Right lobe of liver (tissue), 6 donors: ENCODE measurements around the gene SLC15A3. TPM values are rescaled to one million over a fixed set of nuclear protein-coding genes. Genes with fewer than 3 reads are reported as not detected.

ENCODE experiments used
- ATAC-seq, 4 donors: fragments of 200-7000 bp; cut with Tn5 transposase; one replicate each; pipeline ENCODE4 v1.9.1; 2020; ENCODE audit warnings: mild to moderate bottlenecking in 4 of 4, moderate library complexity in 4 of 4
- DNase-seq, 3 donors: peaks; one replicate each; pipeline ENCODE4 v3.0.0-alpha.2; 2020
- H3K27ac ChIP-seq, 3 donors: fragments of 200-600 bp; one replicate each; pipeline ENCODE4 v1.8.0; 2022
- H3K27me3 ChIP-seq, 2 donors: fragments of 200-600 bp; one replicate each; pipeline ENCODE4 v1.8.0; 2022
- H3K36me3 ChIP-seq, 4 donors: fragments of 200-600 bp; sonication (generic) in 1 of 4; one replicate each; pipeline versions ENCODE4 v1.5.1 to v1.8.0; 2017 to 2022; ENCODE audit warnings: control low read depth in 1 of 4
- H3K4me1 ChIP-seq, 4 donors: fragments of 200-600 bp; sonication (generic) in 1 of 4; one replicate each; pipeline versions ENCODE4 v1.5.1 to v1.8.0; 2017 to 2022; ENCODE audit warnings: control low read depth in 1 of 4
- H3K4me3 ChIP-seq, 3 donors: fragments of 200-600 bp; one replicate each; pipeline ENCODE4 v1.8.0; 2022
- H3K9me3 ChIP-seq, 4 donors: fragments of 200-600 bp; sonication (generic) in 1 of 4; one replicate each; pipeline versions ENCODE4 v1.5.1 to v1.8.0; 2017 to 2022; ENCODE audit warnings: control low read depth in 1 of 4
- CTCF ChIP-seq, 4 donors: fragments of 200-600 bp in 3 of 4; fragments of 450-650 bp in 1 of 4; IDR thresholded peaks; one replicate each; pipeline versions ENCODE4 v1.5.1 to v1.8.0; 2016 to 2022; ENCODE audit warnings: antibody characterized with exemption in 4 of 4, mild to moderate bottlenecking in 2 of 4
- POLR2A ChIP-seq: fragments of 450-650 bp; IDR thresholded peaks from one replicate; pipeline ENCODE4 v1.6.1; 2017; ENCODE audit warnings: antibody characterized with exemption, mild to moderate bottlenecking
- WGBS: methylation state at CpG from one replicate; pipeline ENCODE4 v1.1.6; 2018; ENCODE audit warnings: low coverage, low lambda C conversion rate; ENCODE audit not compliant: insufficient coverage; ENCODE audit errors: missing lambda C conversion rate; 5-methylcytosine and 5-hydroxymethylcytosine counted together
- intact Hi-C, 2 donors: fragments of 100-400 bp; cut with DNase I; formaldehyde crosslinking; loops; one replicate each; pipeline versions ENCODE4 v1.11.2 to v1.14.1; 2022
- total RNA-seq, 6 experiments: library from RNA; depleted of rRNA in 2 of 6; stranded (reverse); fragments of >200 nt in 2 of 6; fragmentation: NEBNext Ultra II Directional in 3 of 6; extraction: Animal tissue kit (Norgen Biotek cat#: 25700) in 3 of 6; gene quantifications; one replicate each; pipeline versions ENCODE4 v1.1.0 to v1.2.4, GENCODE V29; 2016 to 2023
- donor health status: DM: no; HTN: yes; CAD: no.
- donor health status: DM: no; HTN: no; CAD: no.
- donor health status: DM: no; HTN: no; CAD: no.
- donor health status: DM: no; HTN: yes; CAD: no.
- donor health status: DM: no; HTN: yes; CAD: no.

The SLC15A3 gene
- total RNA-seq, 6 experiments from 2014 or later: 7.2 to 22.2 (median 9.2) TPM

- Histone ChIP-seq H3K4me1 (peaks cover 0 to 3% (median 0%) of the 10 kb centered on the region in 4 donors), H3K27me3 (no peaks in the 10 kb centered on the region), H3K36me3 (no peaks in the 10 kb centered on the region), H3K27ac (no peak overlapping the region), H3K9me3 (no peaks in the 10 kb centered on the region), H3K4me3 (no peak overlapping the region)
- DNase-seq (no peak), ATAC-seq (no peak)
- 64% methylated on average over 3 of the region's 4 CpGs for WGBS
- TF ChIP-seq CTCF (IDR thresholded peaks at IDR 0.05): no peak
- no peak for TF ChIP-seq POLR2A
- intact Hi-C loops: no loop called here
Observed at GRCh38 chr11:60929764-60930163, 22.2 kb downstream of the SLC15A3 start.

GRCh38 chr11:60928563-60929001 is 23.4 kb downstream of the SLC15A3 start:
- Histone ChIP-seq H3K4me3 (no peak overlapping the region), H3K36me3 (no peaks in the 10 kb centered on the region), H3K27ac (no peak overlapping the region), H3K4me1 (peaks cover 0 to 11% (median 0%) of the 10 kb centered on the region in 4 donors), H3K9me3 (no peaks in the 10 kb centered on the region), H3K27me3 (no peaks in the 10 kb centered on the region)
- intact Hi-C loops: no loop called here
- WGBS: no CpG with 5 or more reads among the region's 20 CpGs
- DNase-seq: no peak
- no peak for ATAC-seq
- TF ChIP-seq CTCF (IDR thresholded peaks at IDR 0.05) (no peak), POLR2A (no peak)

- no peak overlapping the region for H3K27ac ChIP-seq
- 82% methylated on average over 10 of the region's 16 CpGs for WGBS
- no peak for TF ChIP-seq CTCF (IDR thresholded peaks at IDR 0.05)
- TF ChIP-seq POLR2A: no peak
- intact Hi-C loops: no loop called here
- no peaks in the 10 kb centered on the region for H3K36me3 ChIP-seq
- peaks cover 0 to 11% (median 0%) of the 10 kb centered on the region in 4 donors for H3K4me1 ChIP-seq
- ATAC-seq: no peak
- H3K9me3 ChIP-seq: no peaks in the 10 kb centered on the region
- DNase-seq: no peak
- H3K4me3 ChIP-seq: no peak overlapping the region
- no peaks in the 10 kb centered on the region for H3K27me3 ChIP-seq
Observed at GRCh38 chr11:60927600-60927999, 24.4 kb downstream of the SLC15A3 start.

- intact Hi-C loops: no loop called here
- Histone ChIP-seq H3K36me3 (peaks cover 0 to 2% (median under 1%) of the 10 kb centered on the region in 4 donors), H3K27ac (no peak overlapping the region), H3K27me3 (no peaks in the 10 kb centered on the region), H3K9me3 (no peaks in the 10 kb centered on the region), H3K4me1 (peaks cover 0 to 11% (median 0%) of the 10 kb centered on the region in 4 donors), H3K4me3 (no peak overlapping the region)
- DNase-seq (no peak), ATAC-seq (no peak)
- 70% methylated on average over 4 of the region's 8 CpGs for WGBS
- TF ChIP-seq CTCF (IDR thresholded peaks at IDR 0.05) (no peak), POLR2A (no peak)
Observed at GRCh38 chr11:60927061-60927592, 24.8 kb downstream of the SLC15A3 start.
